ENCODE data around the gene LY86.

GRCh38 chr6:6654599-6655575, 66.4 kb downstream of the LY86 start:
- TF ChIP-seq CTCF (IDR thresholded peaks at IDR 0.05): no peak
- no peak for TF ChIP-seq EZH2 (IDR thresholded peaks at IDR 0.05; ENCODE audit: borderline replicate concordance, insufficient read depth, low read depth, low read length, poor library complexity, severe bottlenecking)

Measured in B cell (primary cell).